ENCODE data around the gene LTBP1.

- TF ChIP-seq CTCF (IDR thresholded peaks at IDR 0.05) (no peak), EP300 (IDR thresholded peaks at IDR 0.05) (no peak), POLR2AphosphoS5 (IDR thresholded peaks at IDR 0.05) (no peak), POLR2A (IDR thresholded peaks at IDR 0.05) (no peak)
Measured at GRCh38 chr2:32977228-32977758, 30.5 kb downstream of the LTBP1 start.

All from suprapubic skin (tissue), 4 donors.